H9 (cell line): ENCODE results near the gene GALE. TPM values are rescaled to one million over a fixed set of nuclear protein-coding genes. Genes with fewer than 3 reads are reported as not detected.
"Not testable (repeated sequence)": the region's sequence is repeated elsewhere in the genome, so short reads cannot be mapped to it uniquely, and the experiment has no call there.

ENCODE experiments used
- DNase-seq: peaks from one replicate; pipeline ENCODE4 v3.0.0-alpha.2; 2017
- H2AFZ ChIP-seq: one replicate; pipeline ENCODE4 v1.6.1; 2013; ENCODE audit warnings: mild to moderate bottlenecking, low read length, control low read depth, moderate library complexity
- H2AK5ac ChIP-seq: 2 replicates; pipeline ENCODE4 v1.6.1; 2013; ENCODE audit warnings: low read length, control low read depth, mixed read lengths; ENCODE audit not compliant: insufficient read length
- H2BK120ac ChIP-seq: one replicate; pipeline ENCODE4 v1.6.1; 2013; ENCODE audit warnings: low read depth, mild to moderate bottlenecking, low read length, control low read depth, inconsistent platforms; ENCODE audit not compliant: poor library complexity, severe bottlenecking
- H2BK12ac ChIP-seq: 2 replicates; pipeline ENCODE4 v1.6.1; 2013; ENCODE audit warnings: low read length, control low read depth, mixed read lengths, low read depth; ENCODE audit not compliant: insufficient read length
- H2BK15ac ChIP-seq: 2 replicates; pipeline ENCODE4 v1.6.1; 2013; ENCODE audit warnings: low read depth, low read length, control low read depth
- H2BK20ac ChIP-seq: one replicate; pipeline ENCODE4 v1.6.1; 2013; ENCODE audit warnings: low read depth, mild to moderate bottlenecking, low read length, control low read depth, inconsistent platforms; ENCODE audit not compliant: poor library complexity, severe bottlenecking
- H2BK5ac ChIP-seq: 2 replicates; pipeline ENCODE4 v1.6.1; 2013; ENCODE audit warnings: low read length, control low read depth, mixed read lengths; ENCODE audit not compliant: insufficient read length
- H3K14ac ChIP-seq: 2 replicates; pipeline ENCODE4 v1.6.1; 2013; ENCODE audit warnings: low read length, control low read depth; ENCODE audit not compliant: insufficient read depth
- H3K18ac ChIP-seq: 2 replicates; pipeline ENCODE4 v1.6.1; 2013; ENCODE audit warnings: low read depth, mild to moderate bottlenecking, mixed read lengths, low read length, control low read depth; ENCODE audit not compliant: insufficient read length
- H3K23ac ChIP-seq: 2 replicates; pipeline ENCODE4 v1.6.1; 2013; ENCODE audit warnings: low read length, control low read depth, mixed read lengths, low read depth; ENCODE audit not compliant: insufficient read length
- H3K23me2 ChIP-seq: 2 replicates; pipeline ENCODE4 v1.6.1; 2013; ENCODE audit warnings: low read depth, mild to moderate bottlenecking, mixed read lengths, low read length, control low read depth; ENCODE audit not compliant: insufficient read length, poor library complexity, severe bottlenecking
- H3K27ac ChIP-seq: 2 replicates; pipeline ENCODE4 v1.5.1; 2013; ENCODE audit warnings: low read length, control low read depth, mixed read lengths, low read depth; ENCODE audit not compliant: insufficient read length
- H3K27me3 ChIP-seq: 2 replicates; pipeline ENCODE4 v1.6.1; 2013; ENCODE audit warnings: low read length, control low read depth, inconsistent platforms; ENCODE audit not compliant: insufficient read depth
- H3K4ac ChIP-seq: 2 replicates; pipeline ENCODE4 v1.6.1; 2013; ENCODE audit warnings: low read depth, mild to moderate bottlenecking, control low read depth, inconsistent platforms, low read length, moderate library complexity
- H3K4me1 ChIP-seq: 2 replicates; pipeline ENCODE4 v1.6.1; 2013; ENCODE audit warnings: low read length, control low read depth, inconsistent platforms; ENCODE audit not compliant: insufficient read depth
- H3K4me2 ChIP-seq: 2 replicates; pipeline ENCODE4 v1.6.1; 2013; ENCODE audit warnings: low read length, control low read depth, mixed read lengths; ENCODE audit not compliant: insufficient read length, insufficient read depth
- H3K56ac ChIP-seq: 2 replicates; pipeline ENCODE4 v1.6.1; 2013; ENCODE audit warnings: low read depth, mild to moderate bottlenecking, mixed read lengths, low read length, control low read depth; ENCODE audit not compliant: insufficient read length
- H3K79me1 ChIP-seq: 2 replicates; pipeline ENCODE4 v1.6.1; 2013; ENCODE audit warnings: low read depth, mild to moderate bottlenecking, moderate library complexity, low read length, control low read depth, inconsistent platforms; ENCODE audit not compliant: insufficient read depth, poor library complexity, severe bottlenecking
- H3K79me2 ChIP-seq: 2 replicates; pipeline ENCODE4 v1.6.1; 2013; ENCODE audit warnings: low read length, control low read depth, inconsistent platforms; ENCODE audit not compliant: insufficient read depth
- H3K9ac ChIP-seq: 2 replicates; pipeline ENCODE4 v1.6.1; 2013; ENCODE audit warnings: low read length, control low read depth, mixed read lengths; ENCODE audit not compliant: insufficient read length; ENCODE audit errors: extremely low read depth
- H3K9me3 ChIP-seq: one replicate; pipeline ENCODE4 v1.6.1; 2013; ENCODE audit warnings: low read depth, low read length, inconsistent platforms; ENCODE audit not compliant: control insufficient read depth
- H3T11ph ChIP-seq: one replicate; pipeline ENCODE4 v1.6.1; 2013; ENCODE audit warnings: mild to moderate bottlenecking, low read length, control low read depth, inconsistent platforms
- H4K20me1 ChIP-seq: one replicate; pipeline ENCODE4 v1.6.1; 2013; ENCODE audit not compliant: control insufficient read depth, insufficient read length, insufficient read depth
- H4K5ac ChIP-seq: 2 replicates; pipeline ENCODE4 v1.6.1; 2013; ENCODE audit warnings: low read depth, mild to moderate bottlenecking, mixed read lengths, low read length, control low read depth; ENCODE audit not compliant: insufficient read length
- H4K8ac ChIP-seq: replicated peaks from 2 replicates; pipeline ENCODE4 v1.6.1; 2013; ENCODE audit warnings: low read length, control low read depth, mixed read lengths, low read depth; ENCODE audit not compliant: insufficient read length
- H4K91ac ChIP-seq: 2 replicates; pipeline ENCODE4 v1.6.1; 2013; ENCODE audit warnings: low read depth, mild to moderate bottlenecking, moderate library complexity, mixed read lengths, low read length, control low read depth; ENCODE audit not compliant: insufficient read length
- H3K27ac Mint-ChIP-seq, 3 experiments: 2 replicates in 2 of 3; 3 replicates in 1 of 3; pipeline ENCODE4 v1.8.0; 2020 to 2021; ENCODE audit warnings: mixed read lengths in 3 of 3, mild to moderate bottlenecking in 1 of 3, moderate library complexity in 1 of 3
- H3K27me3 Mint-ChIP-seq: 2 replicates; pipeline ENCODE4 v1.8.0; 2021; ENCODE audit warnings: low read depth, mild to moderate bottlenecking, moderate library complexity, mixed read lengths
- H3K36me3 Mint-ChIP-seq, 3 experiments: 2 replicates in 2 of 3; 3 replicates in 1 of 3; pipeline ENCODE4 v1.8.0; 2020 to 2021; ENCODE audit warnings: low read depth in 3 of 3, mixed read lengths in 3 of 3; ENCODE audit not compliant: insufficient read depth in 1 of 3
- H3K4me1 Mint-ChIP-seq, 2 experiments: 2 replicates each; pipeline ENCODE4 v1.8.0; 2020; ENCODE audit warnings: mixed read lengths in 2 of 2
- H3K4me3 Mint-ChIP-seq, 2 experiments: 2 replicates in 1 of 2; 3 replicates in 1 of 2; pipeline ENCODE4 v1.8.0; 2020 to 2021; ENCODE audit warnings: mild to moderate bottlenecking in 2 of 2, mixed read lengths in 2 of 2, moderate library complexity in 1 of 2
- H3K9me3 Mint-ChIP-seq, 2 experiments: 2 replicates in 1 of 2; 3 replicates in 1 of 2; pipeline ENCODE4 v1.8.0; 2020; ENCODE audit warnings: mild to moderate bottlenecking in 2 of 2, mixed read lengths in 2 of 2, moderate library complexity in 1 of 2
- WGBS: extraction: QIAGEN DNeasy Blood & Tissue Kit; methylation state at CpG from one replicate; pipeline ENCODE4 v1.1.7; 2013; ENCODE audit warnings: missing lambda C conversion rate, low lambda C conversion rate, mixed read lengths; ENCODE audit not compliant: insufficient read length; ENCODE audit errors: extremely low coverage; 5-methylcytosine and 5-hydroxymethylcytosine counted together
- total RNA-seq: library from RNA; stranded (reverse); gene quantifications from 2 replicates; pipeline ENCODE4 v1.2.1, GENCODE V29; 2021
- TF ChIP-seq, protein P1 (sequence below): fragments of 200-600 bp; sonication (generic); conservative IDR thresholded peaks from 3 replicates; pipeline ENCODE4 v1.8.0; 2021; ENCODE audit warnings: antibody characterized with exemption, mild to moderate bottlenecking

Gene GALE
- total RNA-seq, 1 experiment from 2014 or later, result 36.0 TPM

GRCh38 chr1:23795676-23796465 lies 4.7 kb downstream of the GALE start:
- Histone ChIP-seq H4K91ac (no peak overlapping the region), H3K14ac (no peak overlapping the region), H3K18ac (no peak overlapping the region), H3T11ph (no peak overlapping the region), H2AK5ac (no peak overlapping the region), H3K27ac (no peak overlapping the region), H4K8ac (no peak overlapping the region), H3K79me1 (peaks cover 8% of the 10 kb centered on the region), H4K5ac (no peak overlapping the region), H3K23ac (no peak overlapping the region), H2BK15ac (no peak overlapping the region), H3K9me3 (no peaks in the 10 kb centered on the region), H2AFZ (no peak overlapping the region), H3K27me3 (no peaks in the 10 kb centered on the region), H2BK12ac (no peak overlapping the region), H3K4me1 (no peaks in the 10 kb centered on the region; the same call in 1 of the 2 replicates), H2BK120ac (no peak overlapping the region), H3K23me2 (peaks cover 17% of the 10 kb centered on the region), H4K20me1 (no peaks in the 10 kb centered on the region), H3K56ac (no peak overlapping the region), H3K79me2 (peaks cover 6% of the 10 kb centered on the region; the same call in 1 of the 2 replicates), H3K4me2 (no peak overlapping the region), H3K9ac (no peak overlapping the region), H2BK5ac (no peak overlapping the region), H3K4ac (no peak overlapping the region), H2BK20ac (no peak overlapping the region)
- no peaks in the 10 kb centered on the region for H3K9me3 Mint-ChIP-seq
- no peaks in the 10 kb centered on the region; the same call in 1 of the 2 replicates for H3K27me3 Mint-ChIP-seq
- no CpG with 5 or more reads among the region's 16 CpGs for WGBS
- H3K36me3 Mint-ChIP-seq, result peaks cover 7 to 50% (median 28%) of the 10 kb centered on the region in 3 experiments
- no peak for DNase-seq
- TF ChIP-seq, protein P1, sequence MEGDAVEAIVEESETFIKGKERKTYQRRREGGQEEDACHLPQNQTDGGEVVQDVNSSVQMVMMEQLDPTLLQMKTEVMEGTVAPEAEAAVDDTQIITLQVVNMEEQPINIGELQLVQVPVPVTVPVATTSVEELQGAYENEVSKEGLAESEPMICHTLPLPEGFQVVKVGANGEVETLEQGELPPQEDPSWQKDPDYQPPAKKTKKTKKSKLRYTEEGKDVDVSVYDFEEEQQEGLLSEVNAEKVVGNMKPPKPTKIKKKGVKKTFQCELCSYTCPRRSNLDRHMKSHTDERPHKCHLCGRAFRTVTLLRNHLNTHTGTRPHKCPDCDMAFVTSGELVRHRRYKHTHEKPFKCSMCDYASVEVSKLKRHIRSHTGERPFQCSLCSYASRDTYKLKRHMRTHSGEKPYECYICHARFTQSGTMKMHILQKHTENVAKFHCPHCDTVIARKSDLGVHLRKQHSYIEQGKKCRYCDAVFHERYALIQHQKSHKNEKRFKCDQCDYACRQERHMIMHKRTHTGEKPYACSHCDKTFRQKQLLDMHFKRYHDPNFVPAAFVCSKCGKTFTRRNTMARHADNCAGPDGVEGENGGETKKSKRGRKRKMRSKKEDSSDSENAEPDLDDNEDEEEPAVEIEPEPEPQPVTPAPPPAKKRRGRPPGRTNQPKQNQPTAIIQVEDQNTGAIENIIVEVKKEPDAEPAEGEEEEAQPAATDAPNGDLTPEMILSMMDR, result no peak
- no peak overlapping the region for H3K4me3 Mint-ChIP-seq
- H3K27ac Mint-ChIP-seq, result no peak overlapping the region
- H3K4me1 Mint-ChIP-seq, result peaks cover 8 to 20% of the 10 kb centered on the region in 2 experiments

DNA sequence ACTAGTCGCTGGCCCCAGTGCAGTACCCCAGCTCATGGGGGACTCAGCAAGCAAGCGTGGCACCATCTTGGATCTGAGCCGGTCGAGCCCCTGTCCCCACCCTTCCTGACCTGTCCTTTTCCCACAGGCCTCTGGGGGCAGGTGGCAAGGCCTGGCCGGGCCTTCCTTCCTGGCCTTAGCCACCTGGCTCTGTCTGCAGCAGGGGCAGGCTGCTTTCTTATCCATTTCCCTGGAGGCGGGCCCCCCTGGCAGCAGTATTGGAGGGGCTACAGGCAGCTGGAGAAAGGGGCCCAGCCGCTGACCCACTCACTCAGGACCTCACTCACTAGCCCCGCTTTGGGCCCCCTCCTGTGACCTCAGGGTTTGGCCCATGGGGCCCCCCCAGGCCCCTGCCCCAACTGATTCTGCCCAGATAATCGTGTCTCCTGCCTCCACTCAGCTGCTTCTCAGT lies 5.8 kb downstream of the GALE start:
- H3K27ac ChIP-seq, H2BK15ac ChIP-seq, H3K27ac Mint-ChIP-seq, H4K8ac ChIP-seq, H3K23ac ChIP-seq, H3K14ac ChIP-seq, H2BK5ac ChIP-seq, H3K18ac ChIP-seq, H3K9me3 ChIP-seq, H3K4me3 Mint-ChIP-seq, H3K79me2 ChIP-seq, H4K5ac ChIP-seq, H4K91ac ChIP-seq, DNase-seq, H3T11ph ChIP-seq, H2BK120ac ChIP-seq, H3K4me1 ChIP-seq, H3K9ac ChIP-seq, H3K79me1 ChIP-seq, H3K27me3 Mint-ChIP-seq, H3K27me3 ChIP-seq, H4K20me1 ChIP-seq, H2BK12ac ChIP-seq, H2AFZ ChIP-seq, H2AK5ac ChIP-seq, H2BK20ac ChIP-seq, H3K9me3 Mint-ChIP-seq, H3K56ac ChIP-seq, H3K4me2 ChIP-seq, H3K4ac ChIP-seq: not testable (repeated sequence)
- Mint-ChIP-seq H3K4me1 (peaks cover 15 to 24% of the 10 kb centered on the region in 2 experiments), H3K36me3 (peaks cover 7 to 50% (median 28%) of the 10 kb centered on the region in 3 experiments)
- WGBS, result no CpG with 5 or more reads among the region's 9 CpGs
- H3K23me2 ChIP-seq, result peaks cover 18% of the 10 kb centered on the region
